DND-41 (cell line): ENCODE measurements around the gene STARD13.
"Not testable (repeated sequence)": the region's sequence is repeated elsewhere in the genome, so short reads cannot be mapped to it uniquely, and the experiment has no call there.

Experiments used
- ATAC-seq: fragments of 200-7000 bp; cut with Tn5 transposase; 3 replicates; pipeline ENCODE4 v1.9.1; 2021; ENCODE audit warnings: low read depth; ENCODE audit not compliant: insufficient read depth
- DNase-seq: peaks from one replicate; pipeline ENCODE4 v3.0.0-alpha.2; 2020
- H2AFZ ChIP-seq: 2 replicates; pipeline ENCODE4 v1.6.0; 2012; ENCODE audit warnings: low read depth, low read length
- H3K27ac ChIP-seq: 2 replicates; pipeline ENCODE4 v1.5.1; 2012; ENCODE audit warnings: low read length, inconsistent platforms
- H3K27me3 ChIP-seq: fragments of 200-600 bp; sonication (generic); 2 replicates; pipeline ENCODE4 v1.6.0; 2012; ENCODE audit warnings: low read length, mild to moderate bottlenecking, inconsistent platforms; ENCODE audit not compliant: insufficient read depth, poor library complexity
- H3K36me3 ChIP-seq: 2 replicates; pipeline ENCODE4 v1.5.1; 2012; ENCODE audit warnings: low read length, inconsistent platforms; ENCODE audit not compliant: insufficient read depth
- H3K4me1 ChIP-seq: 2 replicates; pipeline ENCODE4 v1.5.1; 2012; ENCODE audit warnings: mild to moderate bottlenecking, low read length; ENCODE audit not compliant: insufficient read depth
- H3K4me2 ChIP-seq: 2 replicates; pipeline ENCODE4 v1.6.0; 2012; ENCODE audit warnings: mild to moderate bottlenecking, moderate library complexity, low read length, inconsistent platforms; ENCODE audit not compliant: insufficient read depth
- H3K4me3 ChIP-seq, 2 experiments: fragments of 200-600 bp in 1 of 2; shearing (Covaris generic) in 1 of 2; 2 replicates each; pipeline ENCODE4 v1.5.1; 2012 to 2016; ENCODE audit warnings: inconsistent platforms in 2 of 2, low read length in 2 of 2, mild to moderate bottlenecking in 2 of 2, low read depth in 1 of 2, moderate library complexity in 1 of 2
- H3K79me2 ChIP-seq: 2 replicates; pipeline ENCODE4 v1.6.0; 2012; ENCODE audit warnings: low read length, inconsistent platforms; ENCODE audit not compliant: insufficient read depth
- H3K9ac ChIP-seq: 2 replicates; pipeline ENCODE4 v1.6.0; 2012; ENCODE audit warnings: low read depth, mild to moderate bottlenecking, inconsistent platforms, low read length, moderate library complexity
- H3K9me3 ChIP-seq: 2 replicates; pipeline ENCODE4 v1.5.1; 2012; ENCODE audit warnings: low read length, moderate library complexity, mild to moderate bottlenecking, inconsistent platforms; ENCODE audit not compliant: insufficient read depth, severe bottlenecking
- H4K20me1 ChIP-seq: 2 replicates; pipeline ENCODE4 v1.6.0; 2012; ENCODE audit warnings: low read length; ENCODE audit not compliant: insufficient read depth
- EZH2 ChIP-seq: IDR thresholded peaks from 3 replicates; pipeline ENCODE4 v1.6.1; 2012; ENCODE audit warnings: borderline replicate concordance, low read depth, mild to moderate bottlenecking, moderate library complexity, low read length, inconsistent platforms; ENCODE audit not compliant: severe bottlenecking
- TF ChIP-seq, protein P1 (sequence below): IDR thresholded peaks from 2 replicates; pipeline ENCODE4 v1.5.1; 2012; ENCODE audit warnings: borderline replicate concordance, low read length, moderate library complexity, mild to moderate bottlenecking; ENCODE audit not compliant: poor library complexity, severe bottlenecking; ENCODE audit errors: extremely low read depth

Gene STARD13

DNA sequence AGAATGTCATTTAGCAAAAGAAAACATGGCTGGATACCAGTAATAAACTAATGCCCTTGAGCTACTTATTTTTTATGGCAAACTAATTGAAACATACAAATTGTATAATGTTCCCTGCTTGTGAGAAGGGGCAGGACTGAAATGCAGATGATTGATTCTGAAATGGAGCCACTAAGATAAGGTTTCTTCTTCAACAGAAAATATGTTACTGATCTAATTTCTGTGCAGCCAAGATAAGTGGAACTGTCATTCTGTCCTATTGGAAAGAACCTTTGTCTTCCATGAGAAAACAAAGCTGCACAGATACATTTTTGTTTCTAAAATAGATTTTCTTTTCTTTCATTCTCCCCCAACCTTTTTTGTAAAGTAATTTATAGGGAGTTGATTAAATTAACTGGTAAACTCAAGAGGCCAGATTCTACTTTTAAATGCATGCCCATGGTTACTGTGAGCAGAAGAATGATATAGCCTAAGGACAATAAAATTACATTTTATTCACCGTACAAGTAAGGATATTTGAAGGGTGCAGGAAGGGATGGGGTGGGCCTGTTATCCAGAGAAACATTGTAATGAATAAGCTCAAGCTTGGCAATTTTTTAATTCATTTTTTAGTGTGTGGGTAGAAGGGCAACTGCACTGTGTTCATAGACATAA, 39.9 kb downstream of the STARD13 start:
- H3K4me3 ChIP-seq, result no peak overlapping the region

DNA sequence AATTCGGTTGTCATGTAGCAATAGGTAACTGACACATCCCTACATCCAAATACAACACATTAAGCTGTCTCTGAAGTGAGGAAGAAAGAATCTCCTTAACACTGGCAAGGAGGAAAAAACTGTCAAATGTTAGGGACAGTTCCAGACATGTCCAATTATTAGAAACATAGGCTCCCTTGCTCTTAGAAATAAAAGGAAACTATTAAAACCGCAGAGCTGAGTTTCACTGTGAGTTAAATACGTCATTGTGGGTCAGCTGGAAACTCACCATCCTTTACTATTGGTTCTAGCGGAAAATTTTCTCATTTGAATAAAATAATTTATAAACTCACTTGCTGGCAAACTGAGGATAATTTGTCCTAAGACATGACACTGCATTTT, 40.7 kb downstream of the STARD13 start:
- no peak overlapping the region for H3K4me2 ChIP-seq
- no peak overlapping the region for H3K27ac ChIP-seq
- no peaks in the 10 kb centered on the region for H3K79me2 ChIP-seq
- H4K20me1 ChIP-seq, result no peaks in the 10 kb centered on the region
- H2AFZ ChIP-seq, result no peak overlapping the region
- H3K4me3 ChIP-seq, result no peak overlapping the region
- H3K36me3 ChIP-seq, result no peaks in the 10 kb centered on the region
- DNase-seq (no peak), ATAC-seq (no peak)
- H3K9ac ChIP-seq, result no peak overlapping the region
- no peaks in the 10 kb centered on the region for H3K4me1 ChIP-seq
- no peaks in the 10 kb centered on the region for H3K9me3 ChIP-seq
- no peaks in the 10 kb centered on the region for H3K27me3 ChIP-seq
- TF ChIP-seq EZH2, result no peak
- TF ChIP-seq, protein P1, sequence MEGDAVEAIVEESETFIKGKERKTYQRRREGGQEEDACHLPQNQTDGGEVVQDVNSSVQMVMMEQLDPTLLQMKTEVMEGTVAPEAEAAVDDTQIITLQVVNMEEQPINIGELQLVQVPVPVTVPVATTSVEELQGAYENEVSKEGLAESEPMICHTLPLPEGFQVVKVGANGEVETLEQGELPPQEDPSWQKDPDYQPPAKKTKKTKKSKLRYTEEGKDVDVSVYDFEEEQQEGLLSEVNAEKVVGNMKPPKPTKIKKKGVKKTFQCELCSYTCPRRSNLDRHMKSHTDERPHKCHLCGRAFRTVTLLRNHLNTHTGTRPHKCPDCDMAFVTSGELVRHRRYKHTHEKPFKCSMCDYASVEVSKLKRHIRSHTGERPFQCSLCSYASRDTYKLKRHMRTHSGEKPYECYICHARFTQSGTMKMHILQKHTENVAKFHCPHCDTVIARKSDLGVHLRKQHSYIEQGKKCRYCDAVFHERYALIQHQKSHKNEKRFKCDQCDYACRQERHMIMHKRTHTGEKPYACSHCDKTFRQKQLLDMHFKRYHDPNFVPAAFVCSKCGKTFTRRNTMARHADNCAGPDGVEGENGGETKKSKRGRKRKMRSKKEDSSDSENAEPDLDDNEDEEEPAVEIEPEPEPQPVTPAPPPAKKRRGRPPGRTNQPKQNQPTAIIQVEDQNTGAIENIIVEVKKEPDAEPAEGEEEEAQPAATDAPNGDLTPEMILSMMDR, result no peak

More for the DNA sequence above, 39.9 kb downstream of the STARD13 start:
- no peak for TF ChIP-seq EZH2
- no peaks in the 10 kb centered on the region for H3K36me3 ChIP-seq
- no peak overlapping the region for H3K4me2 ChIP-seq
- H3K27me3 ChIP-seq, result no peaks in the 10 kb centered on the region
- H3K79me2 ChIP-seq, result no peaks in the 10 kb centered on the region
- H2AFZ ChIP-seq, result no peak overlapping the region
- ATAC-seq (no peak), DNase-seq (no peak)
- no peak overlapping the region for H3K9ac ChIP-seq
- H3K4me1 ChIP-seq, result no peaks in the 10 kb centered on the region
- H3K9me3 ChIP-seq, result no peaks in the 10 kb centered on the region
- no peak overlapping the region for H3K27ac ChIP-seq
- H4K20me1 ChIP-seq, result no peaks in the 10 kb centered on the region

DNA sequence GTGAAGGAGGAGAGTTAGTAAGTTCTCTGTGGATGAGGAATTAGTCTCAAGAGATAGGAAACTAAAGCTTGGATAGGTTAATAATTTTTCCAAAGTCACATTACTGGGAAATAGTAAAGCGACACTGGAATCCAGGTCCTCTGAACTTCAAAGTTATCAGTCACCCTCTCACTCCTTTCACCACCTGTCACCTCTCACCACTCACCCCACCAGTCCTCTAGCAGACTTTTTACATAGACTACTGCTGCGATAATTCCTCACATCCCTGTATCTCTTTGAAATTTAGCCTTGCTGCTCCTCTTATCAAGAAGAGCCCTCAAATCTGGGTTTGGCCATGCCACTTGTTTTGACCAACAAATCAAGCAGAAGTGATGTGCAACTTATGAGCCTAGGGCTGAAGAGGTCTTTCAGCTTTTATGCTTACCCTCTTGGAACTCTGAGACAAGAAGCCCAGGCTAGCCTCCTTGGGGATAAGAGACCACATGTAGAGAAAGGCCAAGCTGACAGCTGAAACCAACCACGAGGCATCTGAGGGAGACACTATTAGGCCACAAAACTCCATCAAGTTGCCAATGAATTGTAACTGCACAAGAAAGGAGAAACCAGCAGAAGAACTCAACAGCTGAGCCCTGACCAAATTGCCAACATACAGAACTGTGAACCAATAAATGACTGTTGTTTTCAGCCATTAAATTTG, 41.2 kb downstream of the STARD13 start:
- Histone ChIP-seq H3K27ac (no peak overlapping the region), H3K4me1 (no peaks in the 10 kb centered on the region), H3K4me3 (no peak overlapping the region), H3K36me3 (no peaks in the 10 kb centered on the region), H3K9ac (no peak overlapping the region), H3K9me3 (no peaks in the 10 kb centered on the region), H3K27me3 (no peaks in the 10 kb centered on the region), H3K4me2 (no peak overlapping the region), H3K79me2 (no peaks in the 10 kb centered on the region), H2AFZ (no peak overlapping the region), H4K20me1 (no peaks in the 10 kb centered on the region)
- ATAC-seq (no peak), DNase-seq (no peak)
- TF ChIP-seq EZH2, result no peak
- TF ChIP-seq, protein P1, result no peak

DNA sequence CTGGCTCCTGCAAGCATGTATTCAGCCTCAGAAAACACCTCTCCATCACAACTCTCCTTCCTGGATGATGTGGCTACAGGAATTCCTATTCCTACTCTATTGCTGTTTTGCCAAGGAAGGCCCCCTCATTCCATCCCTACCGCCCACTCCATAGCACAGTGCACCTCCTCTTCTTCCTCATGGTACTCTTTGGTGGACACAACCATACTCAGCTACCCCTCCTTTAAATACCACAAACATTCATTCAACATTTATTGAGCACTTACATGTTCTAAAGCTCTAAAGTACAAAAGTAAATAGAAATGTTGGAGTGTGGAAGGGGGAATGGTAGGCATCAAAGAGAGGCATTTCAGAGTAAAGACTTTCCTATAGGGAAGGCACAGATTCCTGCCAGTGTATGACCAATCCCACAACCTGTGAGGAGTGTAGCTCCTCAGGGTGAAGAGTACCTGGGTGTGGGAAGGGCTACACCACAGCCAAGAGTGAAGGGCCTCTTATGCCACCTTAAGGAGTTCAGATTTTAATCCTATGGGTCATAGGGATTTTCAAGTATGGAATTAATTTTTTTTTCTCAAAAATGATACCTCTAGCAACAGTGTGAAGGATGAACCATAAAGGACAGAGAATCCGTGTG, 42.5 kb downstream of the STARD13 start:
- no peaks in the 10 kb centered on the region for H3K79me2 ChIP-seq

DNA sequence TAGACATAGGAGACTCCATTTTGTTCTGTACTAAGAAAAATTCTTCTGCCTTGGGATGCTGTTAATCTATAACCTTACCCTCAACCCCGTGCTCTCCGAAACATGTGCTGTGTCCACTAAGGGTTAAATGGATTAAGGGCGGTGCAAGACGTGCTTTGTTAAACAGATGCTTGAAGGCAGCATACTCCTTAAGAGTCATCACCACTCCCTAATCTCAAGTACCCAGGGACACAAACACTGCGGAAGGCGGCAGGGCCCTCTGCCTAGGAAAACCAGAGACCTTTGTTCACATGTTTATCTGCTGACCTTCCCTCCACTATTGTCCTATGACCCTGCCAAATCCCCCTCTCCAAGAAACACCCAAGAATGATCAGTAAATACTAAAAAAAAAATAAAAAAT, 43.2 kb downstream of the STARD13 start:
- DNase-seq, H3K9me3 ChIP-seq, H3K4me1 ChIP-seq, H3K36me3 ChIP-seq, H4K20me1 ChIP-seq, H3K27ac ChIP-seq, H3K9ac ChIP-seq, H3K4me3 ChIP-seq, H2AFZ ChIP-seq, ATAC-seq, H3K4me2 ChIP-seq, H3K27me3 ChIP-seq, H3K79me2 ChIP-seq: not testable (repeated sequence)

More for the DNA sequence above, 42.5 kb downstream of the STARD13 start:
- DNase-seq (no peak), ATAC-seq (no peak)
- Histone ChIP-seq H3K4me1 (no peaks in the 10 kb centered on the region), H3K4me3 (no peak overlapping the region), H3K27ac (no peak overlapping the region), H3K36me3 (no peaks in the 10 kb centered on the region), H3K4me2 (no peak overlapping the region), H3K9ac (no peak overlapping the region), H3K9me3 (no peaks in the 10 kb centered on the region), H4K20me1 (no peaks in the 10 kb centered on the region), H3K27me3 (no peaks in the 10 kb centered on the region), H2AFZ (no peak overlapping the region)
- TF ChIP-seq, protein P1, result no peak
- no peak for TF ChIP-seq EZH2
